HG03354 (cell line): ENCODE data around the gene ARFGEF3.
A peak's percentile ranks its signal among the peaks of the same experiment; 100 is the strongest.
"Not testable (repeated sequence)": the region's sequence is repeated elsewhere in the genome, so short reads cannot be mapped to it uniquely, and the experiment has no call there.

Source experiments
- ATAC-seq: cut with Tn5 transposase; IDR thresholded peaks from one replicate; pipeline ENCODE4 v1.9.1; 2021; ENCODE audit warnings: mild to moderate bottlenecking; ENCODE audit not compliant: unreplicated experiment, poor library complexity, severe bottlenecking

The ARFGEF3 gene, protein sequence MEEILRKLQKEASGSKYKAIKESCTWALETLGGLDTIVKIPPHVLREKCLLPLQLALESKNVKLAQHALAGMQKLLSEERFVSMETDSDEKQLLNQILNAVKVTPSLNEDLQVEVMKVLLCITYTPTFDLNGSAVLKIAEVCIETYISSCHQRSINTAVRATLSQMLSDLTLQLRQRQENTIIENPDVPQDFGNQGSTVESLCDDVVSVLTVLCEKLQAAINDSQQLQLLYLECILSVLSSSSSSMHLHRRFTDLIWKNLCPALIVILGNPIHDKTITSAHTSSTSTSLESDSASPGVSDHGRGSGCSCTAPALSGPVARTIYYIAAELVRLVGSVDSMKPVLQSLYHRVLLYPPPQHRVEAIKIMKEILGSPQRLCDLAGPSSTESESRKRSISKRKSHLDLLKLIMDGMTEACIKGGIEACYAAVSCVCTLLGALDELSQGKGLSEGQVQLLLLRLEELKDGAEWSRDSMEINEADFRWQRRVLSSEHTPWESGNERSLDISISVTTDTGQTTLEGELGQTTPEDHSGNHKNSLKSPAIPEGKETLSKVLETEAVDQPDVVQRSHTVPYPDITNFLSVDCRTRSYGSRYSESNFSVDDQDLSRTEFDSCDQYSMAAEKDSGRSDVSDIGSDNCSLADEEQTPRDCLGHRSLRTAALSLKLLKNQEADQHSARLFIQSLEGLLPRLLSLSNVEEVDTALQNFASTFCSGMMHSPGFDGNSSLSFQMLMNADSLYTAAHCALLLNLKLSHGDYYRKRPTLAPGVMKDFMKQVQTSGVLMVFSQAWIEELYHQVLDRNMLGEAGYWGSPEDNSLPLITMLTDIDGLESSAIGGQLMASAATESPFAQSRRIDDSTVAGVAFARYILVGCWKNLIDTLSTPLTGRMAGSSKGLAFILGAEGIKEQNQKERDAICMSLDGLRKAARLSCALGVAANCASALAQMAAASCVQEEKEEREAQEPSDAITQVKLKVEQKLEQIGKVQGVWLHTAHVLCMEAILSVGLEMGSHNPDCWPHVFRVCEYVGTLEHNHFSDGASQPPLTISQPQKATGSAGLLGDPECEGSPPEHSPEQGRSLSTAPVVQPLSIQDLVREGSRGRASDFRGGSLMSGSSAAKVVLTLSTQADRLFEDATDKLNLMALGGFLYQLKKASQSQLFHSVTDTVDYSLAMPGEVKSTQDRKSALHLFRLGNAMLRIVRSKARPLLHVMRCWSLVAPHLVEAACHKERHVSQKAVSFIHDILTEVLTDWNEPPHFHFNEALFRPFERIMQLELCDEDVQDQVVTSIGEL (N-terminal part only)

GRCh38 chr6:138161338-138162110 is at the start of gene ARFGEF3:
Gene ARFGEF3 (plus strand): TSS chr6:138161939. CDS start chr6:138162087, 148 bp downstream.
- peak; percentile 88 for ATAC-seq

DNA sequence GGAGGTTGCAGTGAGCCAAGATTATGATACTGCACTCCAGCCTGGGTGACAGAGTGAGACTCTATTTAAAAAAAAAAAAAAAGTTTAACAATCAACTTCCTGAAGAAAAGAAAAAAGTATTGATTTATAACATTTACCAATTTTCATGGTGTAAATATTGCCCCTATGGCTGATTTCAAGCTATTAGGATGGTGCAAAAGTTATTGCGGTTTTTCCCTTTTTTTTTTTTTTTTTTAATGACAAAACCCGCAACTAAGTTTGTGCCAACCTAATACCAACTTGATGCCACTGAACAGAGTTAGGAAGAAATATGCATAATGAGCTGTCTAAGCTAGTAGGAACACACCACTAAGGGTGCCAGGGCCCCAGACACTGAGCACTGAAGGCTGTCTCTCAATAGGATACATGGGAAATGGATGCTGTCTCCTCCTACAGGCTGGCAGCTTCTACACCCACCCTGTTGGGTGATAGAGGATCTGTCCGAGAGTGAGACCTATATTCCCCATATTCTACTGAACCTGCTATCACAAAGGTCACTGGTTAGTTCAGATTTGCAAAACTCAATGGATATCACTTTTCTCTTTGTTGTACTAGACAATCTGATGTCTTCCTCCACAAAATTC is 48.0 kb upstream of the ARFGEF3 start:
- no peak for ATAC-seq

DNA sequence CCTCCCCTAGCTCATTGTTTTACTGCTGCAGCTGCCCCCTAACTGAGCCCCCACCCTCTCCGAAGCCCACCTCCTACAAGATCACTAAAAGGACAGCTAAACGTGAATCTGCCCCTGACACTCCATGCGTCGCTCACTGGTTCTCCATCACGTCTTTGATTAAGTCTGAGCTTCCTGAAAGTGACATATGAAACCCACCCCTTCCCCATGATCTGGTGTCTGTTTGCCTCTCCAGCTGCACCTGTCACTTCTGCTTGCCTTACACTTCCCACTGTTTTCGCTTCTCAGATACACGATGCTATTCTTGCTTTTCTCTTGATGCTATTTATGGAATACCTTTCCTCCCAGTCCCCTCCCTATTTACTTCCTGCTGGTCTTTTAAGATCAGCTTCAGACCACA is 46.5 kb upstream of the ARFGEF3 start:
- ATAC-seq, result no peak

GRCh38 chr6:138115877-138116660 is 45.7 kb upstream of the ARFGEF3 start:
- peak; percentile 87 for ATAC-seq

DNA sequence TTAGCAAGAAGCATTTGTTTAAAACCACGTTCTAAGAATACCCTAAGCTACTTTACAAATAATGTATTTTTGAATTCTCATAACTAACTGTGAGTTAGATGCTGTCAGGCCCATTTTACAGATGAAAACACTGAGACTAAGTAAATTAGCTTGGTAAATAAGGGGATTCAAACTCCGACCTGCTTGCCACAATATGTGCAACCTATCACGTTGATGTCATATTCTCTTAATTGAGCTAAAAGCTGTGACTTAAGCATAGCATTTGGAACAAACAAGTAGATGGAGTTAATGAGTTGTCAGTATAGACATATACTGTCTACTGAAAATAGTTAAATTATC is 45.1 kb upstream of the ARFGEF3 start:
- ATAC-seq, result no peak

DNA sequence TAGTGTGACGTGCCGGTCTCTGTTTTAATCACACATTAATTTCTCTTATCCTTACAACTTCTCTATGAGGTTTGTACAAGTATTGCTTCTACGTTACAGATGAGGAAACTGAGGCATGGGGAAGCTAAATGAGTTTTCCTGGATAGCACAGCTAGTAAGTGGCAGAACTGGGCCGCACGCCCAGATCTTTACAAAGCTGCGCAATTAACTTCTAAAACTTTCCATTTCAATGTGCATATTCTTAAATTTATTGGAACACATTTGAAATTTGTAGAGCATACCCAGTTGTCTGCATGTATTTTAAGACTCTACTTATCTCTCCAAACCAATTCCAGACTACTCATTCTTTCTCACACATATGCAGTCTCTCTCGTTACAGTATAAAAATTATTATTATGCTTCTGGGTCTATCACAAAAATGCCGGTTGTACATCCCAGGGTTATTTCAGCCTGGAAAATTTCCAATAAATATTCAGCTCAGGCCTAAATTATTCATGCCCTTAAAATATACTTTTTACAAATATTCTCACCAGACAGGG is 44.3 kb upstream of the ARFGEF3 start:
- ATAC-seq, result no peak

DNA sequence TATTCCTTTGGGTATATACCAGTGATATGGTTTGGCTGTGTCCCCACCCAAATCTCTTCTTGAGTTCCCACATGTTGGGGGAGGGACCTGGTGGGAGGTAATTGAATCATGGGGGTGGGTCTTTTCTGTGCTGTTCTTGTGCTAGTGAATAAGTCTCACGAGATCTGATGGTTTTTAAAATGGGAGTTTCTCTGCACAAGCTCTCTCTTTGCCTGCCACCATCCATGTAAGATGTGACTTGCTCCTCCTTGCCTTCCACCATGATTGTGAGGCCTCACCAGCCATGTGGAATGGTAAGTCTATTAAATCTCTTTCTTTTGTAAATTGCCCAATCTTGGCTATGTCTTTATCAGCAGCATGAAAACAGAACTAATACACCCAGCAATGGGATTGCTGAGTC is 42.5 kb upstream of the ARFGEF3 start:
- ATAC-seq, result not testable (repeated sequence)

DNA sequence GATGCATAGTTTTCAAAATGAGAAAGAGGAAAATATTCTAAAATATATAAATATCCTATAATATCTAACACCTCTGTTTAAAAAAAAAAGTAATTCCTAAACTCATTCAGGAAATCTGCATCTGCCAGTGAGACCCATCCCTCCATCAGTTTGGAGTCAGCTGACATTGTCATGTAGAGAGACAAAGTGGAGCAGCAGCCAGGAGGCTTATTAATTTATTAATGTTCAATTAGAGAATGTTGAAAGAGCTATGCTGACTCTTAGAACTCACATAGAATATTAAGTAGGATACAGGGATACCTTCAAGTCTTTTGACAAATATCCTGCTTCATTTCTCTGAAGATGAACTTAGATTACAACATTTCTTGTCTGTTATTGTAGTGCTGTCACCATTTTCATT is 41.8 kb upstream of the ARFGEF3 start:
- no peak for ATAC-seq

- no peak for ATAC-seq
Observed at GRCh38 chr6:138124096-138124495, 37.6 kb upstream of the ARFGEF3 start.

DNA sequence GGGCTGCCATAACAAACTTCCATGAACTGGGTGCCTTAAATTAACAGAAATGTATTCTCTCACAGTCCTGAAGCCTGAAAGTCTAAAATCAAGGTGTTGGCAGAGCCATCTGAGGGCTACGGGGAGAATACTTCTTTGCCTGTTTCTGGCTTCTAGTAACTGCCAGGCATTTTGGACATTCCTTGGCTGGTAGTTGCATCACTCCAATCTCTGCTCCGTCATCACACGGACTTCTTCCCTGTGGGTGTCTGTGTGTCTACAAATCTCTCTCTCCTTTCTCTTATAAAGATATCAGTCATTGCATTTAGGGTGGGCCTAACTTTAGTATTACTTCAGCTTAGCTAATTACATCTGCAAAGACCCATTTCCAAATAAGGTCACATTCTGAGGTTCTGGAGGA is 33.6 kb upstream of the ARFGEF3 start:
- ATAC-seq, result no peak

- no peak for ATAC-seq
Observed at GRCh38 chr6:138129190-138129589, 32.5 kb upstream of the ARFGEF3 start.

DNA sequence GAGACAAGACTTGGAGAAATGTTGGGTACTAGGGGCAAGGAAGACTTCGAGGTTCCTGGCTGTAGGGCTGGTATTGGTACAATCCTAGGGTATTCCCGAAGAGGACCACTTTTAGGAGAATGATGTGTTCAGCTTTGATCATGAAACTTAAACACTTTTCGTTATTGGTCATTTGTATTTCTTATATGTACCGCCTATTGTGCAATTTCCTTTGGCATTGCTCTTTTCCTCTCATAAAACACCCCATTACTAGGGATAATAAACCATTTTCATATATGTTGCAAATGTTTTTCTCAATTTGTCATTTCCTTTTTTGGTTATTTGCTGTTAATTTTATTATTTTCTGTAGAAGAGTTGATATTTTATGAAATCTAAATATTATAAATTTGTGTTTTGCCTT is 18.9 kb upstream of the ARFGEF3 start:
- ATAC-seq, result no peak

DNA sequence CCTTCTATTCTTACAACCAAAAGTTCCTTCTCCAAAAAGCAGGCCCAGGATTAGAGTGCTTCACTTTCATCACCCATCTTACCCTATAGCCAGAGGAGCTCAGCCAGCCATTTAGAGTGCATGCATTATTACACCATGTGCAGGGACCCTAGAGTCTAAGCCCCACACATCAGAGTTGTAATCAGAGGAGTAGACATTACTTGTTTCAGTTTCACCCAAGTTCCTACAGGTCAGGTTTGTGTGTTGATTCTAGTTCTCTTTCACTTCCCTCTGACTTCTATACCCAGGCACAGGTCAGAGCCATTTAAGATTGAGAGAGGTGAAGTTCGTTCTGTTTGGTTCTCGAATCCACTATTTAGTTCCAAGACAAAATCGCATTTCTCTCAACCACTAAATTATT is 16.3 kb upstream of the ARFGEF3 start:
- ATAC-seq, result peak; percentile 87

- no peak for ATAC-seq
Observed at GRCh38 chr6:138146544-138146943, 15.2 kb upstream of the ARFGEF3 start.

DNA sequence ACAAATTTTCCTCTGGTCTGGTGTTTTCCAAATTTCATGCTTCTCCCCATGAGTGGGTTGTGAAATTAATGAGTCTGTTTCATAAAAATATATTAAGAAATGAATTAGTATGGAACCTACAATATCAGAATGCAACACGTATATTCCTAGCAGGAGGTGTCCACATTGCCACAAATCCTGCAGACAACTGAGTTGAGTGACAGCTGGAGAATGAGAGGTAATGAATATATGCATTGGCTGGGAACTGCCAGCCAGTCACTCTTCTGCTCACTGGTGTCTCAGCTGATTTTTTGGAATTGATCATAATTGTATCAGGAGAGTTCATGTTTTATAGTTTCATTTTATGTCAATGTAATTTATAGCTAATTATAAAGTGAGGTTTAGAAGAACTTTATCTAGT is 6.3 kb upstream of the ARFGEF3 start:
- no peak for ATAC-seq

GRCh38 chr6:138157986-138158638 is 3.6 kb upstream of the ARFGEF3 start:
- ATAC-seq, result no peak

DNA sequence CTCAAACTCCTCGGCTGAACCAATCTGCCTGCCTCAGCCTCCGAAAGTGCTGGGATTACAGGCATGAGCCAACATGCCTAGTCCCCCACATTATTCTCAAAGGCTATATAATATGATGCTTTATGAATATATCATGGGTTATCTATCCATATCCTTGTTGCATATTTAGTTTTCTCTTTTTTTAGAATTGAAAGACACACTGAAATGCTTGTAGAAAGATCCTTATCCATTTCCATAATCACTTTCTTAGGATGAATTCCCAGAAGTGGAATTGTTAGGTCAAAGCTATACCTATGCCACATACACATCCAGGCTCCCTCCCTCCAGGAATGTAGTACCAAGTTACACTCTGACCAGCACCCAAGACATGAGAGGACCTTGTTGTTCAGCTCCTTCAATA is 2.5 kb upstream of the ARFGEF3 start:
- ATAC-seq, result no peak
